Measurements from ENCODE around the gene AFAP1.

Gene AFAP1

DNA sequence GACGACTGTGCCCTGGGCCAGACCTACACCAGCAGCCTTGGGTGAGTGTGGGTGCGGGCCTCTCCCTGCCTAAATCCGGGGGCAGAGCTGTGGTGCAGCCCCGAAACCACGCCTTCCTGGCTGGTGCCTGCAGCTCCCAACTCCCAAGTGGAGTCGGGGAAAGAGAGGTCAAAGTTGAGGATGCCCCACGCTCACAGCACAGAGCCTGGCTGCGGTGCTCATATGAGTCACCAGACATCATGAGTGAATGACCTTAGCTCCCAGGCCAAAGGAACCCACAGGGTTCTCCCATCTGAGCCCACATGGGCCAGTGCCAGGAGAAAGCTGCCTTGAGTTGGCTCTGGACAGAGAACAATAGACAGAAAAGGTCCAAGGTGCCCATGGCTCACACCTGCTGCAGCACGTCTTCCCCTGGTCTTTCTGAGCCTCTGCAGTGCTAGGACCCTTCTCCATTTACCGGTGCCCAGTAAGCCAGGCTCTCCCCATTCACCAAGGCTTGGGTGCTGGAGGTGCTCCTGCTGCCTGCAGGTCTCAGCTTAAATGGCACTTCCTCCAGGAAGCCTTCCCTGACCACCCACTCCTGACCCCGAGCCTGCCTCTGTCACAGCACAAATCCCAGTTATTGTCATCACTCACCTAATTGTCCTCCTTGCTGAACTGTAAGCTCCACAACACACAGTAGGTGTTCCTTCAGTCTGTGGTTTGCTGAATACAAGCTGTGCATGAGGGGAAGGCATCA lies 224.2 kb downstream of the AFAP1 start:
- no peak overlapping the region for H3K4me2 ChIP-seq
- no peaks in the 10 kb centered on the region for H4K20me1 ChIP-seq (ENCODE audit: insufficient read depth)
- H3K9ac ChIP-seq, result no peak overlapping the region
- no peak overlapping the region for H3K4me3 ChIP-seq (IDR thresholded peaks at IDR 0.05; ENCODE audit: insufficient read depth, low read depth, low read length)
- no peaks in the 10 kb centered on the region for H3K4me1 ChIP-seq (ENCODE audit: low read depth, poor library complexity, severe bottlenecking)
- H3K27ac ChIP-seq, result no peak overlapping the region
- H2AFZ ChIP-seq (ENCODE audit: low read depth), result no peak overlapping the region
- no peaks in the 10 kb centered on the region for H3K36me3 ChIP-seq (ENCODE audit: insufficient read depth)
- TF ChIP-seq, protein P1, sequence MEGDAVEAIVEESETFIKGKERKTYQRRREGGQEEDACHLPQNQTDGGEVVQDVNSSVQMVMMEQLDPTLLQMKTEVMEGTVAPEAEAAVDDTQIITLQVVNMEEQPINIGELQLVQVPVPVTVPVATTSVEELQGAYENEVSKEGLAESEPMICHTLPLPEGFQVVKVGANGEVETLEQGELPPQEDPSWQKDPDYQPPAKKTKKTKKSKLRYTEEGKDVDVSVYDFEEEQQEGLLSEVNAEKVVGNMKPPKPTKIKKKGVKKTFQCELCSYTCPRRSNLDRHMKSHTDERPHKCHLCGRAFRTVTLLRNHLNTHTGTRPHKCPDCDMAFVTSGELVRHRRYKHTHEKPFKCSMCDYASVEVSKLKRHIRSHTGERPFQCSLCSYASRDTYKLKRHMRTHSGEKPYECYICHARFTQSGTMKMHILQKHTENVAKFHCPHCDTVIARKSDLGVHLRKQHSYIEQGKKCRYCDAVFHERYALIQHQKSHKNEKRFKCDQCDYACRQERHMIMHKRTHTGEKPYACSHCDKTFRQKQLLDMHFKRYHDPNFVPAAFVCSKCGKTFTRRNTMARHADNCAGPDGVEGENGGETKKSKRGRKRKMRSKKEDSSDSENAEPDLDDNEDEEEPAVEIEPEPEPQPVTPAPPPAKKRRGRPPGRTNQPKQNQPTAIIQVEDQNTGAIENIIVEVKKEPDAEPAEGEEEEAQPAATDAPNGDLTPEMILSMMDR (conservative IDR thresholded peaks at IDR 0.05; ENCODE audit: low read depth, low read length), result no peak
- no peaks in the 10 kb centered on the region for H3K79me2 ChIP-seq (ENCODE audit: insufficient read depth, low read depth)
- no peaks in the 10 kb centered on the region for H3K27me3 ChIP-seq (ENCODE audit: insufficient read depth, low read depth)

DNA sequence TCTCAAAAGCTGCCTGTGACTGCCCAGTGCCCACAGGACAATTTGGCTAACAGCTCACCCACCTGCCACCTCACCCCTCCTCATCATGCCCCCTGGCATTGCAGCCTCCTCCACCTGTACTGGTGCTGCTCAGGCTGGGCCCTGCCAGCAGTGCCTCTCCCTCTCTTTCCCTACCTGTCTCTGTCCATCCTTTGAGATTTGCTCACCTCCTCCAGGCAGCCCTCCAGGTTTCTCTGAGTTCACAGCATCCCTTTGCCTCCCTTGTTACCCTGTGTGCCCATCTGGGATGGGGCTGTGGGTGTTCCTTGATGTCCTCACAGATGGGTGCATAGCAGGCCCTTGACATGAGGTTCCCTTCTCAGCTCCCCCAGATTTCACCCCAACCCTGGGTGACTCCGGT lies 224.9 kb downstream of the AFAP1 start:
- H3K36me3 ChIP-seq (ENCODE audit: insufficient read depth), result no peaks in the 10 kb centered on the region
- TF ChIP-seq, protein P1 (conservative IDR thresholded peaks at IDR 0.05; ENCODE audit: low read depth, low read length), result no peak

GRCh38 chr4:7714176-7714575 lies 225.5 kb downstream of the AFAP1 start:
- H3K27ac ChIP-seq, result no peak overlapping the region
- no peak overlapping the region for H3K4me2 ChIP-seq
- no peak overlapping the region for H3K9ac ChIP-seq
- no peaks in the 10 kb centered on the region; the same call in 1 of the 2 replicates for H3K27me3 ChIP-seq (ENCODE audit: insufficient read depth, low read depth)
- no peaks in the 10 kb centered on the region for H3K4me1 ChIP-seq (ENCODE audit: low read depth, poor library complexity, severe bottlenecking)
- no peaks in the 10 kb centered on the region for H3K36me3 ChIP-seq (ENCODE audit: insufficient read depth)
- TF ChIP-seq, protein P1 (conservative IDR thresholded peaks at IDR 0.05; ENCODE audit: low read depth, low read length), result no peak
- H2AFZ ChIP-seq (ENCODE audit: low read depth), result no peak overlapping the region
- H4K20me1 ChIP-seq (ENCODE audit: insufficient read depth), result no peaks in the 10 kb centered on the region
- no peaks in the 10 kb centered on the region for H3K79me2 ChIP-seq (ENCODE audit: insufficient read depth, low read depth)
- H3K4me3 ChIP-seq (IDR thresholded peaks at IDR 0.05; ENCODE audit: insufficient read depth, low read depth, low read length), result no peak overlapping the region

More for the DNA sequence above, 224.9 kb downstream of the AFAP1 start:
- Histone ChIP-seq H3K9ac (no peak overlapping the region), H3K27me3 (ENCODE audit: insufficient read depth, low read depth) (no peaks in the 10 kb centered on the region; the same call in 1 of the 2 replicates), H4K20me1 (ENCODE audit: insufficient read depth) (no peaks in the 10 kb centered on the region), H3K4me1 (ENCODE audit: low read depth, poor library complexity, severe bottlenecking) (no peaks in the 10 kb centered on the region), H3K79me2 (ENCODE audit: insufficient read depth, low read depth) (no peaks in the 10 kb centered on the region), H3K4me3 (IDR thresholded peaks at IDR 0.05; ENCODE audit: insufficient read depth, low read depth, low read length) (no peak overlapping the region), H3K4me2 (no peak overlapping the region), H2AFZ (ENCODE audit: low read depth) (no peak overlapping the region), H3K27ac (no peak overlapping the region)

GRCh38 chr4:7713757-7714156 lies 225.9 kb downstream of the AFAP1 start:
- H3K27ac ChIP-seq, result no peak overlapping the region
- H3K79me2 ChIP-seq (ENCODE audit: insufficient read depth, low read depth), result no peaks in the 10 kb centered on the region
- no peaks in the 10 kb centered on the region for H4K20me1 ChIP-seq (ENCODE audit: insufficient read depth)
- no peaks in the 10 kb centered on the region for H3K36me3 ChIP-seq (ENCODE audit: insufficient read depth)
- H3K4me2 ChIP-seq, result no peak overlapping the region
- no peaks in the 10 kb centered on the region; the same call in 1 of the 2 replicates for H3K27me3 ChIP-seq (ENCODE audit: insufficient read depth, low read depth)
- H3K4me3 ChIP-seq (IDR thresholded peaks at IDR 0.05; ENCODE audit: insufficient read depth, low read depth, low read length), result no peak overlapping the region
- TF ChIP-seq, protein P1 (conservative IDR thresholded peaks at IDR 0.05; ENCODE audit: low read depth, low read length), result no peak
- H3K4me1 ChIP-seq (ENCODE audit: low read depth, poor library complexity, severe bottlenecking), result no peaks in the 10 kb centered on the region
- H2AFZ ChIP-seq (ENCODE audit: low read depth), result no peak overlapping the region
- no peak overlapping the region for H3K9ac ChIP-seq
